Heart left ventricle (tissue), 16 donors: ENCODE measurements around the gene LARGE2. TPM values are rescaled to one million over a fixed set of nuclear protein-coding genes. Genes with fewer than 3 reads are reported as not detected.

Experiments used
- ATAC-seq, 4 donors: fragments of 200-7000 bp; cut with Tn5 transposase; one replicate each; pipeline ENCODE4 v1.9.1; 2020 to 2022; ENCODE audit warnings: moderate library complexity in 4 of 4, mild to moderate bottlenecking in 3 of 4, moderate number of reproducible peaks in 1 of 4
- DNase-seq, 5 donors: peaks; one replicate each; pipeline ENCODE4 v3.0.0-alpha.2; 2020
- H3K27ac ChIP-seq, 12 donors: fragments of 200-600 bp; sonication (generic) in 4 of 12; one replicate each; pipeline versions ENCODE4 v1.5.0 to v1.8.0; 2016 to 2022; ENCODE audit warnings: mild to moderate bottlenecking in 2 of 12
- H3K27me3 ChIP-seq, 9 donors: fragments of 200-600 bp; sonication (generic) in 2 of 9; one replicate each; pipeline versions ENCODE4 v1.5.1 to v1.8.0; 2016 to 2022; ENCODE audit warnings: mild to moderate bottlenecking in 3 of 9
- H3K36me3 ChIP-seq, 9 donors: fragments of 200-600 bp; sonication (generic) in 2 of 9; one replicate each; pipeline versions ENCODE4 v1.5.0 to v1.8.0; 2018 to 2022; ENCODE audit warnings: mild to moderate bottlenecking in 2 of 9
- H3K4me1 ChIP-seq, 12 donors: fragments of 200-600 bp; sonication (generic) in 4 of 12; one replicate each; pipeline versions ENCODE4 v1.5.0 to v1.8.0; 2016 to 2022; ENCODE audit warnings: mild to moderate bottlenecking in 3 of 12
- H3K4me3 ChIP-seq, 12 donors: fragments of 200-600 bp; sonication (generic) in 4 of 12; one replicate each; pipeline versions ENCODE4 v1.5.0 to v1.8.0; 2017 to 2022; ENCODE audit warnings: mild to moderate bottlenecking in 9 of 12, moderate library complexity in 4 of 12
- H3K9me3 ChIP-seq, 12 donors: fragments of 200-600 bp; sonication (generic) in 4 of 12; one replicate each; pipeline versions ENCODE4 v1.5.0 to v1.8.0; 2016 to 2022; ENCODE audit warnings: mild to moderate bottlenecking in 1 of 12
- CTCF ChIP-seq, 12 donors: fragments of 200-600 bp; sonication (generic) in 4 of 12; IDR thresholded peaks; one replicate each; pipeline versions ENCODE4 v1.5.0 to v1.8.0; 2018 to 2022; ENCODE audit warnings: antibody characterized with exemption in 12 of 12, mild to moderate bottlenecking in 5 of 12
- POLR2A ChIP-seq, 2 donors: fragments of 450-650 bp; IDR thresholded peaks; one replicate each; pipeline ENCODE4 v1.6.1; 2017; ENCODE audit warnings: antibody characterized with exemption in 2 of 2, mild to moderate bottlenecking in 2 of 2, moderate library complexity in 2 of 2
- WGBS, 4 donors: extraction: QIAGEN DNeasy Blood & Tissue Kit in 2 of 4; methylation state at CpG; one replicate each; pipeline versions ENCODE4 v1.1.5 to v1.1.7; 2013 to 2018; 5-methylcytosine and 5-hydroxymethylcytosine counted together
- intact Hi-C, 10 donors: fragments of 100-400 bp; cut with DNase I; formaldehyde crosslinking; loops; one replicate each; pipeline versions ENCODE4 v1.11.1 to v1.14.2; 2022
- polyA plus RNA-seq, 2 donors: library from polyadenylated mRNA; stranded (reverse); fragments of 200-250 nt; gene quantifications; one replicate each; pipeline ENCODE4 v1.2.3, GENCODE V29; 2013
- total RNA-seq, 9 donors: library from RNA; depleted of rRNA in 2 of 9; stranded (reverse); fragments of >200 nt in 2 of 9; fragmentation: NEBNext Ultra II Directional in 3 of 9; extraction: Animal tissue kit (Norgen Biotek cat#: 25700) in 3 of 9; gene quantifications; one replicate each; pipeline versions ENCODE4 v1.1.0 to v1.2.4, GENCODE V29; 2016 to 2023
- donor health status: ischemic (EF 13 %, LVEDD 7.1; RV severe dilation, severe dysfunction).
- donor health status: healthy with polysubstance abuse.
- donor health status: DM: no; HTN: yes; CAD: no.
- donor health status: DM: no; HTN: no; CAD: no.
- donor health status: ischemic (EF 25% LVEDD 6.9; RV normal size, moderate dysfunction).
- donor health status: ischemic (EF 25% LVEDD 5.7; RV mildly dilated, moderate dysfunction).
- donor health status: healthy.
- donor health status: DM: yes; HTN: yes; CAD: no.
- donor health status: ischemic (EF 35%, LVEDD 5.7; RV mildly dilated, moderate dysfunction).
- donor health status: nonischemic (EF 11% LVEDD 7.7; RV severe dilation, severe dysfunction).
- donor health status: DM: yes; HTN: yes; CAD: no.
- donor health status: PGD.
- donor health status: ischemic (EF 29% LVEDD 5.4; RV normal size, mild dysfunction).
- donor health status: nonischemic (EF 23%, LVEDD 6.1; RV moderate dilation, normal function).

LARGE2 gene
- total and polyA plus RNA-seq, 11 donors: 0.17 to 0.88 TPM; not detected in 9

DNA sequence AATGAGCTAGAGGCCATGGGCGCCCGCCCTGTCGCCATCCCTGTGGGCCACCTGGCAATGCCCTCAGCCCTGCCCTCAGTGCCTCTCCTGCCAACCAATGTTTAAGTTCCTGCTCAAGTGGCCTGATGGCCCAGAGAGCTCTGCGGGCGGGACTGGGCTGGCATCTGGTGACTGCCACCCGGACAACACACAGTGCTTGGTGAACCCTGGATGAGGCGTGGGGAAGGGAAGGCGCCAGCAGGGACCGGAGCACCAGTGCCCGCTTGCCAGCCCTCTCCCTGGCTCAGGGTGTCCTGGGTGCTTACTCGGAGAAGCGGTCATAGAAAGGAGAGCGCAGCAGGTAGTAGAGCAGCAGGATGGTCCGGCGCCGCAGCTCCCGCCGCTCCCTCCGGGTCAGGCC is 8.9 kb upstream of the LARGE2 start:
- DNase-seq (peak in 1 of 5 donors; percentile 50), ATAC-seq (no peak)
- intact Hi-C loops: loop anchor here in 2 of 10 donors (10.0 kb wide), 1 partner anchor 49 kb away; no protein-coding TSS in a partner anchor
- Histone ChIP-seq H3K36me3 (peaks cover 0 to 71% (median 62%) of the 10 kb centered on the region in 9 donors), H3K27me3 (no peaks in the 10 kb centered on the region), H3K4me1 (peaks cover 0 to 23% (median 15%) of the 10 kb centered on the region in 12 donors), H3K27ac (no peak overlapping the region), H3K4me3 (no peak overlapping the region), H3K9me3 (no peaks in the 10 kb centered on the region)
- TF ChIP-seq CTCF (IDR thresholded peaks at IDR 0.05) (no peak), POLR2A (IDR thresholded peaks at IDR 0.05) (no peak)
- 94 to 96% (median 96%) methylated on average over 18 to 19 of the region's 19 CpGs for WGBS, 4 donors

DNA sequence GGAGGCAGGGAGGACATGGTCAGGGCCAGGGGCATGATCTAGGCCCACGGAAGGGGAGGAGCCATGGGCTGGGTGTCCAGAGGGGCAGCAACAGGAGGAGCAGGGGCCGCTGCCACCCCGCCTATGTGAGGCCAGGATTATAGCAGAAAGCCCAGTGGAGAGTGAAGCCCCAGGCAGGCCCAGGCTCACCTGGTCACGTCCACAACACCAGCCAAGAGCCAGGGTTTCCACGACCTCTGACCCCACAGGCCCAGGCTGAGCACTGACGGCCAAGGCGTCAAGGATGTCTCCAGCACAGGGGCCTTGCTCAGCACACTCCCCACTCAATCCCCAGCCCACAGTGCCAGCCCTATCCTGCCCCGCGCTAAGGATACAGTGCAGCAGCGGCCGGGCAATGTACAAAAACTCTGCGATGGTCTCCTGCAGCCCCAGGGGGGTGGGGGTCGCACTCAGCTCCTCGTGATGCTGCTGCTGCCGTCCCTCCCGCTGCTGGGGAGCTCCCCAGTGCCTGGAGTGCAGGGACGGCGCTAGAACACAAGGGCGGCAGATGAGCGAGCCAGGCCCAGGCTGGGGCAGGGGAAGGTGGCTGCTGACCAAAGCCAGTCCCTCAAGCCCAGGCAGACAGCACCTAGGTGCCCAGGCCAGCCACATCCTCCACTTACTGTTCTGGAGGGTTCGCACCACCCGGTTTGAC is 8.4 kb upstream of the LARGE2 start:
- intact Hi-C loops: loop anchor here in 2 of 10 donors (10.0 kb wide), 1 partner anchor 49 kb away; no protein-coding TSS in a partner anchor
- Histone ChIP-seq H3K36me3 (peaks cover 0 to 69% (median 62%) of the 10 kb centered on the region in 9 donors), H3K27me3 (no peaks in the 10 kb centered on the region), H3K4me3 (no peak overlapping the region), H3K27ac (no peak overlapping the region), H3K9me3 (no peaks in the 10 kb centered on the region), H3K4me1 (peaks cover 0 to 29% (median 19%) of the 10 kb centered on the region in 12 donors)
- WGBS, 4 donors: 84 to 90% (median 87%) methylated on average over 11 to 22 of the region's 22 CpGs
- peak in 1 of 5 donors; percentile 47 for DNase-seq
- no peak for ATAC-seq
- TF ChIP-seq CTCF (IDR thresholded peaks at IDR 0.05) (no peak), POLR2A (IDR thresholded peaks at IDR 0.05) (no peak)

DNA sequence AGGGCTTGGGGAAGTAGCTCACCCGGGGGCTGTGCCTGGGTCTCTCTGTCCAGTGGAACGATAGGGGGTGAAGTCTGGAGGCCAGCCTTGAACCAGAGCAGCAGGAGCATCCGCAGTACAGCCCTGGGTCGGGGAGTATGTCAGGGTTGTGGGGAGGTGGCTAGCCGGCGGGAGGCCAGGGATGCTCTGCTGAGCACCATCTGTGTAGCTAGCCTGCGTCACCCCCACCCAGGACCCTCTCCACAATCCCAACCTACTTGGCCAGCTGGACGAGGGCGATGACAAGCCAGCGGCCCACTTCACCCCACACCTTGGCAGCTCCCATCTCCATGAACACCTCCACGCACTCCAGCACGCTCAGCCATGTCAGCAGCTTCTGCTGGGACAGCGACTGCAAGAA is 7.0 kb upstream of the LARGE2 start:
- H3K27me3 ChIP-seq: no peaks in the 10 kb centered on the region
- no peak overlapping the region for H3K27ac ChIP-seq
- 76 to 83% (median 79%) methylated on average over 2 to 13 of the region's 13 CpGs for WGBS, 4 donors
- H3K4me3 ChIP-seq: no peak overlapping the region
- H3K9me3 ChIP-seq: no peaks in the 10 kb centered on the region
- TF ChIP-seq CTCF (IDR thresholded peaks at IDR 0.05): no peak
- TF ChIP-seq POLR2A (IDR thresholded peaks at IDR 0.05): no peak
- ATAC-seq (no peak), DNase-seq (peak in 2 of 5 donors; percentile 24 to 33)
- peaks cover 0 to 57% (median 53%) of the 10 kb centered on the region in 9 donors for H3K36me3 ChIP-seq
- peaks cover 0 to 40% (median 23%) of the 10 kb centered on the region in 12 donors for H3K4me1 ChIP-seq
- intact Hi-C loops: loop anchor here in 5 of 10 donors (5.0 to 10.0 kb wide), 2 partner anchors 51 to 68 kb away; partner anchors contain the start of gene CRY2 (in 3 of the 5)

DNA sequence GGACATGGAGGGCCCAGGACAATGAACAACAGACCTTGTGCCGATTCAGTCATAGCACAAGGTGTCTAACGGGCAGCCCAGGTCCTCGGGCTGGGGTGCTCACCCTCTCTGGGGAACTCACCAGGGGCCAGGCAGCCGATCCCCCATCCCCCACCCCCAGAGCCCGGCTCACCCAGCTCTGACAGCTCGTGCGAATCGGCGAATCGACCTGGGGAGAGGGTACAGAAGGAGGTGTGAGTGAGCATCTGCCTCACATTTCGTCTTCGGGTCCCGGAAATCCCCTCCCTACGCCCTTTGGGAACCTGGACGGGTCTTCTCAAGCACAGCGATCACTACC is 5.2 kb upstream of the LARGE2 start:
- Histone ChIP-seq H3K4me3 (peak overlapping the region; percentile 75 to 100 (median 94)), H3K27ac (peak overlapping the region; percentile 77 to 97 (median 90)), H3K4me1 (peaks cover 3 to 52% (median 28%) of the 10 kb centered on the region in 12 donors), H3K27me3 (peaks cover 2 to 12% (median 6%) of the 10 kb centered on the region in 9 donors), H3K9me3 (no peaks in the 10 kb centered on the region), H3K36me3 (peaks cover 0 to 39% (median 37%) of the 10 kb centered on the region in 9 donors)
- DNase-seq (peak in 1 of 5 donors; percentile 51), ATAC-seq (no peak)
- 3 to 7% (median 5%) methylated on average over 12 to 16 of the region's 16 CpGs for WGBS, 4 donors
- intact Hi-C loops: loop anchor here in 6 of 10 donors (1.0 to 10.0 kb wide), 3 partner anchors 52 to 70 kb away; partner anchors contain the start of gene CRY2 (in 4 of the 6)
- TF ChIP-seq CTCF (IDR thresholded peaks at IDR 0.05) (no peak), POLR2A (IDR thresholded peaks at IDR 0.05) (no peak)
